Type B pancreatic cell (in vitro differentiated cells): ENCODE measurements around the gene DOCK1. TPM values are rescaled to one million over a fixed set of nuclear protein-coding genes. Genes with fewer than 3 reads are reported as not detected.

Experiments
- DNase-seq: peaks from one replicate; pipeline ENCODE4 v3.0.0; 2021; ENCODE audit warnings: mixed read lengths; ENCODE audit not compliant: unreplicated experiment; ENCODE audit errors: extremely low spot score
- H3K27ac Mint-ChIP-seq: 2 replicates; pipeline ENCODE4 v1.8.0; 2021; ENCODE audit warnings: mild to moderate bottlenecking, mixed read lengths
- H3K27me3 Mint-ChIP-seq: 2 replicates; pipeline ENCODE4 v1.8.0; 2021; ENCODE audit warnings: mixed read lengths
- H3K36me3 Mint-ChIP-seq: 2 replicates; pipeline ENCODE4 v1.8.0; 2021; ENCODE audit warnings: mixed read lengths
- H3K4me1 Mint-ChIP-seq: one replicate; pipeline ENCODE4 v1.8.0; 2021; ENCODE audit warnings: mixed read lengths; ENCODE audit not compliant: unreplicated experiment
- H3K4me3 Mint-ChIP-seq: 2 replicates; pipeline ENCODE4 v1.8.0; 2021; ENCODE audit warnings: mild to moderate bottlenecking, mixed read lengths
- H3K9me3 Mint-ChIP-seq: 2 replicates; pipeline ENCODE4 v1.8.0; 2021; ENCODE audit warnings: mixed read lengths
- CTCF ChIP-seq: fragments of 200-600 bp; sonication (generic); conservative IDR thresholded peaks from 2 replicates; pipeline ENCODE4 v1.5.0; 2021; ENCODE audit warnings: antibody characterized with exemption, mild to moderate bottlenecking
- total RNA-seq: library from RNA; stranded (reverse); gene quantifications from 2 replicates; pipeline ENCODE4 v1.2.1, GENCODE V29; 2021; ENCODE audit warnings: low replicate concordance

DOCK1 gene
- total RNA-seq, 1 donor from 2014 or later, result 67.4 TPM

- no peaks in the 10 kb centered on the region for H3K27me3 Mint-ChIP-seq
- no peak for TF ChIP-seq CTCF
- H3K27ac Mint-ChIP-seq, result peak overlapping the region; percentile 47
- peaks cover 5% of the 10 kb centered on the region for H3K36me3 Mint-ChIP-seq
- DNase-seq, result no peak
- H3K4me1 Mint-ChIP-seq, result peaks cover 5% of the 10 kb centered on the region
- H3K4me3 Mint-ChIP-seq, result peak overlapping the region; percentile 3
- no peaks in the 10 kb centered on the region for H3K9me3 Mint-ChIP-seq
These were observed 271.4 kb downstream of the DOCK1 start for GRCh38 chr10:127176649-127177048.

GRCh38 chr10:127179612-127180250 is 274.5 kb downstream of the DOCK1 start:
- Mint-ChIP-seq H3K27me3 (no peaks in the 10 kb centered on the region), H3K4me3 (no peak overlapping the region), H3K27ac (no peak overlapping the region), H3K9me3 (no peaks in the 10 kb centered on the region), H3K36me3 (peaks cover 9% of the 10 kb centered on the region), H3K4me1 (peaks cover 5% of the 10 kb centered on the region)
- DNase-seq, result no peak
- TF ChIP-seq CTCF, result no peak

DNA sequence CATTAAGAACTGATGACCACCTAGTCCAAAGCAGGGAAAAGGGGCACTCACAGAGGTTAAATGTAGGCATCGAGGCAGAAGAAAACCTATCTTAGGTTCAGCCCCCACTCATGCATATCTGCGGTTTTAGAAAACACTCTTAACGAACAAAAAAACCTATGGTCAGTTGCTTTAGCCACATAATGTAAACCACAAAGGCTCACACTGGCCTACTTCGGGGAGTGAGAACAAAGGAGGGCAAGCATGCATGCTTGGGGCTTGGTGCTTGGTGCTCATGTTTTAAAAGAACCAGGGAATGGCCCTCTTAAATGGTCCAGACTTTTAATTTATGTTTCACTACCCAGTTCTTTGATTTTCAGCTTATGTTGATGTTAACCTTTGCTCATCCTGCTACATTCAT is 276.9 kb downstream of the DOCK1 start:
- Mint-ChIP-seq H3K27me3 (no peaks in the 10 kb centered on the region), H3K4me3 (no peak overlapping the region), H3K4me1 (peaks cover 4% of the 10 kb centered on the region), H3K9me3 (no peaks in the 10 kb centered on the region), H3K27ac (no peak overlapping the region), H3K36me3 (peaks cover 8% of the 10 kb centered on the region)
- no peak for TF ChIP-seq CTCF
- DNase-seq, result no peak

- no peaks in the 10 kb centered on the region for H3K27me3 Mint-ChIP-seq
- H3K27ac Mint-ChIP-seq, result no peak overlapping the region
- H3K36me3 Mint-ChIP-seq, result peaks cover 8% of the 10 kb centered on the region
- H3K4me3 Mint-ChIP-seq, result no peak overlapping the region
- no peak for TF ChIP-seq CTCF
- peaks cover 8% of the 10 kb centered on the region for H3K4me1 Mint-ChIP-seq
- no peak for DNase-seq
- no peaks in the 10 kb centered on the region for H3K9me3 Mint-ChIP-seq
These were observed 279.4 kb downstream of the DOCK1 start for GRCh38 chr10:127184582-127184981.

GRCh38 chr10:127186813-127187212 is 281.6 kb downstream of the DOCK1 start:
- no peak for TF ChIP-seq CTCF
- peaks cover 8% of the 10 kb centered on the region for H3K36me3 Mint-ChIP-seq
- no peak overlapping the region for H3K27ac Mint-ChIP-seq
- DNase-seq, result no peak
- H3K9me3 Mint-ChIP-seq, result no peaks in the 10 kb centered on the region
- no peak overlapping the region for H3K4me3 Mint-ChIP-seq
- H3K4me1 Mint-ChIP-seq, result peaks cover 8% of the 10 kb centered on the region
- peaks cover 9% of the 10 kb centered on the region for H3K27me3 Mint-ChIP-seq
